Measurements from ENCODE around the gene CANX. TPM values are rescaled to one million over a fixed set of nuclear protein-coding genes. Genes with fewer than 3 reads are reported as not detected.

The CANX gene
- total and polyA plus RNA-seq, 8 donors = 66.3 to 633 (median 469) TPM

- intact Hi-C loops (cut with DNase I) = no loop called here
These were observed 503 bp upstream of the CANX start for GRCh38 chr5:179697993-179698934.

GRCh38 chr5:179699616-179700237 is 960 bp downstream of the CANX start:
- no peaks in the 10 kb centered on the region for H3K36me3 ChIP-seq
- no peak for FAIRE-seq
- H3K4me3 ChIP-seq = peak overlapping the region; percentile 84 to 99 (median 94)
- H3K27ac ChIP-seq = peak overlapping the region; percentile 95 to 99 (median 98)
- peak in 3 of 6 donors; percentile 31 to 42 (median 40) for DNase-seq
- peak; percentile 17 to 25 (median 22) for ATAC-seq
- no peaks in the 10 kb centered on the region for H3K27me3 ChIP-seq
- H3K9me3 ChIP-seq = no peaks in the 10 kb centered on the region
- WGBS, 2 donors = 0 to 1% methylated on average over 19 of the region's 19 CpGs
- intact Hi-C loops (cut with DNase I) = no loop called here
- peaks cover 0 to 21% (median 0%) of the 10 kb centered on the region in 3 donors for H3K4me1 ChIP-seq
- TF ChIP-seq CTCF (IDR thresholded peaks at IDR 0.05) = no peak

More at GRCh38 chr5:179697993-179698934, 503 bp upstream of the CANX start:
- H3K27me3 ChIP-seq = no peaks in the 10 kb centered on the region
- no peak for TF ChIP-seq CTCF (IDR thresholded peaks at IDR 0.05)
- peak overlapping the region; percentile 95 to 99 (median 98) for H3K27ac ChIP-seq
- 1% methylated on average over 60 to 72 of the region's 72 CpGs for WGBS, 2 donors
- no peaks in the 10 kb centered on the region for H3K36me3 ChIP-seq
- H3K4me3 ChIP-seq = peak overlapping the region; percentile 84 to 99 (median 94)
- peak; percentile 98 to 100 (median 99) for DNase-seq
- peaks cover 0 to 21% (median 0%) of the 10 kb centered on the region in 3 donors for H3K4me1 ChIP-seq
- peak; percentile 90 to 95 (median 92) for ATAC-seq
- FAIRE-seq = no peak
- no peaks in the 10 kb centered on the region for H3K9me3 ChIP-seq

- intact Hi-C loops (cut with DNase I) = no loop called here
- no peaks in the 10 kb centered on the region for H3K9me3 ChIP-seq
- peak overlapping the region in 3 of 4 donors; percentile 97 to 99 (median 98) for H3K27ac ChIP-seq
- H3K4me3 ChIP-seq = peak overlapping the region; percentile 84 to 99 (median 94)
- DNase-seq (no peak), ATAC-seq (no peak), FAIRE-seq (no peak)
- WGBS, 2 donors = 13 to 26% methylated on average over 7 of the region's 7 CpGs
- peaks cover 0 to 21% (median 0%) of the 10 kb centered on the region in 3 donors for H3K4me1 ChIP-seq
- no peaks in the 10 kb centered on the region for H3K27me3 ChIP-seq
- no peak for TF ChIP-seq CTCF (IDR thresholded peaks at IDR 0.05)
- H3K36me3 ChIP-seq = no peaks in the 10 kb centered on the region
These were observed 1.7 kb downstream of the CANX start for GRCh38 chr5:179700401-179700918.

- Histone ChIP-seq H3K27me3 (no peaks in the 10 kb centered on the region), H3K36me3 (peaks cover 6 to 87% (median 69%) of the 10 kb centered on the region in 3 donors), H3K4me3 (no peak overlapping the region), H3K4me1 (no peaks in the 10 kb centered on the region), H3K27ac (no peak overlapping the region), H3K9me3 (no peaks in the 10 kb centered on the region)
- WGBS, 2 donors = 87 to 89% methylated on average over 1 of the region's 1 CpG
- intact Hi-C loops (cut with DNase I) = no loop called here
- TF ChIP-seq CTCF (IDR thresholded peaks at IDR 0.05) = no peak
- no peak for FAIRE-seq
- ATAC-seq = no peak
- no peak for DNase-seq
These were observed 17.5 kb downstream of the CANX start for GRCh38 chr5:179716286-179716685.
